HepG2 (cell line): ENCODE data around the gene ATP23.

Experiments
- EP300 ChIP-seq, 3 experiments: sonication (generic) in 1 of 3; formaldehyde crosslinking in 1 of 3; IDR thresholded peaks; 2 replicates each; pipeline versions ENCODE4 v1.5.1 to v1.6.1; 2011 to 2020; ENCODE audit warnings: low read depth in 2 of 3, low read length in 2 of 3, borderline replicate concordance in 1 of 3, improper control_type of control experiment in 1 of 3, mild to moderate bottlenecking in 1 of 3, missing genetic modification reagents in 1 of 3, moderate library complexity in 1 of 3
- FOXA3 ChIP-seq: IDR thresholded peaks from 2 replicates; pipeline ENCODE4 v1.6.1; 2016; ENCODE audit warnings: missing genetic modification reagents, missing compliant biosample characterization
- GABPB1 ChIP-seq: IDR thresholded peaks from 2 replicates; pipeline ENCODE4 v1.6.1; 2016; ENCODE audit warnings: mild to moderate bottlenecking, missing genetic modification reagents, moderate library complexity, missing compliant biosample characterization
- JUNB ChIP-seq: sonication (generic); formaldehyde crosslinking; IDR thresholded peaks from 2 replicates; pipeline ENCODE4 v1.8.0; 2022; ENCODE audit warnings: missing genetic modification reagents, mild to moderate bottlenecking, borderline replicate concordance
- STAT5B ChIP-seq: sonication (generic); formaldehyde crosslinking; IDR thresholded peaks from 2 replicates; pipeline ENCODE4 v1.4.0; 2020; ENCODE audit warnings: missing genetic modification reagents
- TCF12 ChIP-seq, 2 experiments: fragments of 450-650 bp in 1 of 2; sonication (generic) in 1 of 2; formaldehyde crosslinking in 1 of 2; IDR thresholded peaks; 2 replicates each; pipeline versions ENCODE4 v1.6.1 to v1.8.0; 2017 to 2022; ENCODE audit warnings: antibody characterized with exemption in 1 of 2, mild to moderate bottlenecking in 1 of 2, missing genetic modification reagents in 1 of 2, moderate library complexity in 1 of 2
- TCF7L2 ChIP-seq: IDR thresholded peaks from 2 replicates; pipeline ENCODE4 v1.6.1; 2011; ENCODE audit warnings: mild to moderate bottlenecking, low read depth, low read length, moderate library complexity
- ZNF274 ChIP-seq: sonication (generic); formaldehyde crosslinking; IDR thresholded peaks from 2 replicates; pipeline ENCODE4 v1.5.1; 2020; ENCODE audit warnings: mild to moderate bottlenecking, missing genetic modification reagents
- ZNF367 ChIP-seq: sonication (generic); formaldehyde crosslinking; IDR thresholded peaks from 2 replicates; pipeline ENCODE4 v1.4.0; 2020; ENCODE audit warnings: missing genetic modification reagents, borderline replicate concordance
- TF ChIP-seq, protein P1 (sequence below): fragments of 450-650 bp; IDR thresholded peaks from 2 replicates; pipeline ENCODE4 v1.6.1; 2017
- TF ChIP-seq, protein P2 (sequence below): sonication (generic); formaldehyde crosslinking; IDR thresholded peaks from 2 replicates; pipeline ENCODE4; 2020; ENCODE audit warnings: missing genetic modification reagents, mild to moderate bottlenecking, borderline replicate concordance
- TF ChIP-seq, protein P3 (sequence below): sonication (generic); formaldehyde crosslinking; IDR thresholded peaks from 2 replicates; pipeline ENCODE4 v1.4.0; 2020; ENCODE audit warnings: missing genetic modification reagents
- TF ChIP-seq, protein P4 (sequence below): sonication (generic); formaldehyde crosslinking; IDR thresholded peaks from 2 replicates; pipeline ENCODE4 v1.8.1; 2023; ENCODE audit warnings: missing genetic modification reagents, inconsistent platforms, borderline replicate concordance
- TF ChIP-seq, protein P5 (sequence below): sonication (generic); formaldehyde crosslinking; IDR thresholded peaks from 2 replicates; pipeline ENCODE4 v1.8.1; 2023; ENCODE audit warnings: mild to moderate bottlenecking, inconsistent platforms, moderate library complexity, missing genetic modification reagents, borderline replicate concordance

DNA sequence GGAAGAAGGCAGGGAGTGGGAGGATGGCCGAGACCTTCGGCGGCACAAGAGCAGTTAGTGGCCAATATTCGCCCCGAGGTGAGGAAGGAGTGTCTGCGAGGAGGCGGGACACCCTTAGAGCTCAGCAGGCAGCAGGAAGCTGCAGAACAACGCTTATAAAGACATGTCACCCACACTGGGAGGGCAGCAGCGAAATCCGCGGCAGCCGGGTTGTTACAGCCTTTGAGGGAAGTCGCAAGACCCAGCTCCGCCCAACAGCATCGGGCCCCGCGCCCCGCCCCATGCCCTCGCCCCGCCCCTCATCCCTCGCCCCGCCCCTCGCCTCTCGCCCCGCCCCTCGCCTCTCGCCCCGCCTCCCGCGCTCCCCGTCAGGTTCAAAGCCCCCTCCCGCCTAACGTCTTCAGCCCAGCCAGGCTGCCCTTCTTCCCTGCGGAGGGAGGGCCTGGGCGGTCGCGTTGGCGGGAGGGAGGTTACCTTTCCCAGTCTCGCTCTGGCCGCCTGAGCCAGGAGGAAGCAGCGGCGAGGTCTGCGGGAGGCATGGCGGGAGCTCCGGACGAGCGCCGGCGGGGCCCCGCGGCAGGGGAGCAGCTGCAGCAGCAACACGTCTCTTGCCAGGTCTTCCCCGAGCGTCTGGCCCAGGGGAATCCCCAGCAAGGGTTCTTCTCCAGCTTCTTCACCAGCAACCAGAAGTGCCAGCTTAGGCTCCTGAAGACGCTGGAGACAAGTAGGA lies at the start of gene ATP23:
- TF ChIP-seq, protein P1, sequence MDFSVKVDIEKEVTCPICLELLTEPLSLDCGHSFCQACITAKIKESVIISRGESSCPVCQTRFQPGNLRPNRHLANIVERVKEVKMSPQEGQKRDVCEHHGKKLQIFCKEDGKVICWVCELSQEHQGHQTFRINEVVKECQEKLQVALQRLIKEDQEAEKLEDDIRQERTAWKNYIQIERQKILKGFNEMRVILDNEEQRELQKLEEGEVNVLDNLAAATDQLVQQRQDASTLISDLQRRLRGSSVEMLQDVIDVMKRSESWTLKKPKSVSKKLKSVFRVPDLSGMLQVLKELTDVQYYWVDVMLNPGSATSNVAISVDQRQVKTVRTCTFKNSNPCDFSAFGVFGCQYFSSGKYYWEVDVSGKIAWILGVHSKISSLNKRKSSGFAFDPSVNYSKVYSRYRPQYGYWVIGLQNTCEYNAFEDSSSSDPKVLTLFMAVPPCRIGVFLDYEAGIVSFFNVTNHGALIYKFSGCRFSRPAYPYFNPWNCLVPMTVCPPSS, result no peak
- TF ChIP-seq TCF7L2 (no peak), FOXA3 (0 out of 2 replicates have a peak, but pooled peaks have one; percentile 17), TCF12 (IDR thresholded peaks at IDR 0.05) (no peak), TCF12 (CRISPR knock-in tag; IDR thresholded peaks at IDR 0.05) (no peak; the same call in 1 of the 2 replicates), JUNB (no peak), GABPB1 (CRISPR knock-in tag) (peak; percentile 81), ZNF367 (CRISPR knock-in tag) (no peak), EP300 (IDR thresholded peaks at IDR 0.05; ENCODE audit: low read depth in 2 of 2, low read length in 2 of 2) (no peak), EP300 (CRISPR knock-in tag; IDR thresholded peaks at IDR 0.05; ENCODE audit: borderline replicate concordance) (no peak), ZNF274 (peak; percentile 85), STAT5B (CRISPR knock-in tag) (no peak)
- TF ChIP-seq, protein P2, sequence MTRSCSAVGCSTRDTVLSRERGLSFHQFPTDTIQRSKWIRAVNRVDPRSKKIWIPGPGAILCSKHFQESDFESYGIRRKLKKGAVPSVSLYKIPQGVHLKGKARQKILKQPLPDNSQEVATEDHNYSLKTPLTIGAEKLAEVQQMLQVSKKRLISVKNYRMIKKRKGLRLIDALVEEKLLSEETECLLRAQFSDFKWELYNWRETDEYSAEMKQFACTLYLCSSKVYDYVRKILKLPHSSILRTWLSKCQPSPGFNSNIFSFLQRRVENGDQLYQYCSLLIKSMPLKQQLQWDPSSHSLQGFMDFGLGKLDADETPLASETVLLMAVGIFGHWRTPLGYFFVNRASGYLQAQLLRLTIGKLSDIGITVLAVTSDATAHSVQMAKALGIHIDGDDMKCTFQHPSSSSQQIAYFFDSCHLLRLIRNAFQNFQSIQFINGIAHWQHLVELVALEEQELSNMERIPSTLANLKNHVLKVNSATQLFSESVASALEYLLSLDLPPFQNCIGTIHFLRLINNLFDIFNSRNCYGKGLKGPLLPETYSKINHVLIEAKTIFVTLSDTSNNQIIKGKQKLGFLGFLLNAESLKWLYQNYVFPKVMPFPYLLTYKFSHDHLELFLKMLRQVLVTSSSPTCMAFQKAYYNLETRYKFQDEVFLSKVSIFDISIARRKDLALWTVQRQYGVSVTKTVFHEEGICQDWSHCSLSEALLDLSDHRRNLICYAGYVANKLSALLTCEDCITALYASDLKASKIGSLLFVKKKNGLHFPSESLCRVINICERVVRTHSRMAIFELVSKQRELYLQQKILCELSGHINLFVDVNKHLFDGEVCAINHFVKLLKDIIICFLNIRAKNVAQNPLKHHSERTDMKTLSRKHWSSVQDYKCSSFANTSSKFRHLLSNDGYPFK (CRISPR knock-in tag), result no peak
- TF ChIP-seq, protein P3, sequence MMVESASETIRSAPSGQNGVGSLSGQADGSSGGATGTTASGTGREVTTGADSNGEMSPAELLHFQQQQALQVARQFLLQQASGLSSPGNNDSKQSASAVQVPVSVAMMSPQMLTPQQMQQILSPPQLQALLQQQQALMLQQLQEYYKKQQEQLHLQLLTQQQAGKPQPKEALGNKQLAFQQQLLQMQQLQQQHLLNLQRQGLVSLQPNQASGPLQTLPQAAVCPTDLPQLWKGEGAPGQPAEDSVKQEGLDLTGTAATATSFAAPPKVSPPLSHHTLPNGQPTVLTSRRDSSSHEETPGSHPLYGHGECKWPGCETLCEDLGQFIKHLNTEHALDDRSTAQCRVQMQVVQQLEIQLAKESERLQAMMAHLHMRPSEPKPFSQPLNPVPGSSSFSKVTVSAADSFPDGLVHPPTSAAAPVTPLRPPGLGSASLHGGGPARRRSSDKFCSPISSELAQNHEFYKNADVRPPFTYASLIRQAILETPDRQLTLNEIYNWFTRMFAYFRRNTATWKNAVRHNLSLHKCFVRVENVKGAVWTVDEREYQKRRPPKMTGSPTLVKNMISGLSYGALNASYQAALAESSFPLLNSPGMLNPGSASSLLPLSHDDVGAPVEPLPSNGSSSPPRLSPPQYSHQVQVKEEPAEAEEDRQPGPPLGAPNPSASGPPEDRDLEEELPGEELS, result no peak
- TF ChIP-seq, protein P4, sequence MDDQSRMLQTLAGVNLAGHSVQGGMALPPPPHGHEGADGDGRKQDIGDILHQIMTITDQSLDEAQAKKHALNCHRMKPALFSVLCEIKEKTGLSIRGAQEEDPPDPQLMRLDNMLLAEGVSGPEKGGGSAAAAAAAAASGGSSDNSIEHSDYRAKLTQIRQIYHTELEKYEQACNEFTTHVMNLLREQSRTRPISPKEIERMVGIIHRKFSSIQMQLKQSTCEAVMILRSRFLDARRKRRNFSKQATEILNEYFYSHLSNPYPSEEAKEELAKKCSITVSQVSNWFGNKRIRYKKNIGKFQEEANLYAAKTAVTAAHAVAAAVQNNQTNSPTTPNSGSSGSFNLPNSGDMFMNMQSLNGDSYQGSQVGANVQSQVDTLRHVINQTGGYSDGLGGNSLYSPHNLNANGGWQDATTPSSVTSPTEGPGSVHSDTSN (CRISPR knock-in tag), result no peak
- TF ChIP-seq, protein P5, sequence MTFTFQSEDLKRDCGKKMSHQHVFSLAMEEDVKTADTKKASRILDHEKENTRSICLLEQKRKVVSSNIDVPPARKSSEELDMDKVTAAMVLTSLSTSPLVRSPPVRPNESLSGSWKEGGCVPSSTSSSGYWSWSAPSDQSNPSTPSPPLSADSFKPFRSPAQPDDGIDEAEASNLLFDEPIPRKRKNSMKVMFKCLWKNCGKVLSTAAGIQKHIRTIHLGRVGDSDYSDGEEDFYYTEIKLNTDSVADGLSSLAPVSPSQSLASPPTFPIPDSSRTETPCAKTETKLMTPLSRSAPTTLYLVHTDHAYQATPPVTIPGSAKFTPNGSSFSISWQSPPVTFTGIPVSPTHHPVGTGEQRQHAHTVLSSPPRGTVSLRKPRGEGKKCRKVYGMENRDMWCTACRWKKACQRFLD, result no peak
